ENCODE measurements around the gene UBE3C.

The UBE3C gene

GRCh38 chr7:157299613-157300368 is 161.1 kb downstream of the UBE3C start:
- DNase-seq: no peak

GRCh38 chr7:157300369-157300825 is 161.7 kb downstream of the UBE3C start:
- DNase-seq: no peak

- no peak for DNase-seq
Observed at GRCh38 chr7:157301610-157302120, 162.9 kb downstream of the UBE3C start.

GRCh38 chr7:157306846-157307838 is 168.4 kb downstream of the UBE3C start:
- DNase-seq: no peak

- DNase-seq: peak; percentile 22
Observed at GRCh38 chr7:157309988-157310668, 171.4 kb downstream of the UBE3C start.

- no peak for DNase-seq
Observed at GRCh38 chr7:157310676-157311185, 172.0 kb downstream of the UBE3C start.

GRCh38 chr7:157312941-157313340 is 174.2 kb downstream of the UBE3C start:
- DNase-seq: no peak

GRCh38 chr7:157313645-157314044 is 174.9 kb downstream of the UBE3C start:
- no peak for DNase-seq

- no peak for DNase-seq
Observed at GRCh38 chr7:157318015-157318706, 179.4 kb downstream of the UBE3C start.
